Measurements from ENCODE around the gene XPO1.

Gene XPO1

GRCh38 chr2:61562615-61563014 is 24.5 kb upstream of the XPO1 start:
- H3K4me3 ChIP-seq (ENCODE audit: control insufficient read depth, low read depth, low read length): no peak overlapping the region
- no peak for TF ChIP-seq CTCF (conservative IDR thresholded peaks at IDR 0.05; ENCODE audit: control insufficient read depth, insufficient read depth, low read depth, low read length)
- DNase-seq (ENCODE audit: low read depth): no peak

- H3K4me3 ChIP-seq (ENCODE audit: control insufficient read depth, low read depth, low read length): no peak overlapping the region
- no peak for TF ChIP-seq CTCF (conservative IDR thresholded peaks at IDR 0.05; ENCODE audit: control insufficient read depth, insufficient read depth, low read depth, low read length)
- DNase-seq (ENCODE audit: low read depth): no peak
Measured at GRCh38 chr2:61558160-61558559, 20.0 kb upstream of the XPO1 start.

GRCh38 chr2:61557381-61557780 is 19.2 kb upstream of the XPO1 start:
- DNase-seq (ENCODE audit: low read depth): no peak
- no peak overlapping the region for H3K4me3 ChIP-seq (ENCODE audit: control insufficient read depth, low read depth, low read length)
- TF ChIP-seq CTCF (conservative IDR thresholded peaks at IDR 0.05; ENCODE audit: control insufficient read depth, insufficient read depth, low read depth, low read length): no peak

DNA sequence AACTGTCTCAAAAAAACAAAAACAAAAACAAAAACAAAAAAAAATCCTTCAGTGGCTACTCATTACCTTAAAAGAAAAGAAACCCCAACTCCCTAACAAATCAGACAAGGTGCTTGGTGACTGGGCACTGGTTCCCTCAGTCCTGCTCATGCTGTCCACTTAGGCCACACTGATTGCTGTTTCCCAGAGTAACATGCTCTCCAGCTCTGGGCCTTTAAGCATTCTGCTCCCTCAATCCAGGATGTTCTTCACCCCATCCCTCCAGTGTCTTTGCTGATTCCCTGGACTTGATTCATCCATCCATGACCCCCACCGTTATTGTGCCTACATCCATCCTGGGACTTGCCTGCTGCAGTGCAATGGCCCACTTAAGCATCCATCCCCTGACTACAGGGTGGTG is 16.4 kb upstream of the XPO1 start:
- no peak for TF ChIP-seq CTCF (conservative IDR thresholded peaks at IDR 0.05; ENCODE audit: control insufficient read depth, insufficient read depth, low read depth, low read length)
- no peak overlapping the region for H3K4me3 ChIP-seq (ENCODE audit: control insufficient read depth, low read depth, low read length)
- no peak for DNase-seq (ENCODE audit: low read depth)

GRCh38 chr2:61550375-61551209 is 12.4 kb upstream of the XPO1 start:
- DNase-seq (ENCODE audit: low read depth): no peak
- TF ChIP-seq CTCF (conservative IDR thresholded peaks at IDR 0.05; ENCODE audit: control insufficient read depth, insufficient read depth, low read depth, low read length): no peak
- H3K4me3 ChIP-seq (ENCODE audit: control insufficient read depth, low read depth, low read length): no peak overlapping the region

DNA sequence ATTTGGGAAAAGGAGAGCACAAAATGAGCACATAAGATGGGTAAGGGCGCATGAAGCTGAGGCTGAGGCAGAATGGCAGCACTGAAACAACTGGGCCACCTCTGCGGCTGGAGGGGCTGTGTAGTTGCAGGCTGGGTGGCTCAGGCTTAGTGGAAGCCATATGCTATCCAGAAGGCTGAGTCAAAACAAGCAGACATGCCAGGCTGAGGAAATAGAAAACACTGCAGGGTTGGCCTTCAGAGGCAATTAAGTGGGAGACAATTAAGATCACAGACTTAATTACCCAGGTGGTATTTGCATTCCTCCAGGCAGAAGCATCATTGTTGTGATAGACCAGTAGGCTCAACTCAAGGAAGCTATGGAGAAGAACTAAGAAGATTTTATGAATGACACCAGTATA is 11.4 kb upstream of the XPO1 start:
- no peak overlapping the region for H3K4me3 ChIP-seq (ENCODE audit: control insufficient read depth, low read depth, low read length)
- TF ChIP-seq CTCF (conservative IDR thresholded peaks at IDR 0.05; ENCODE audit: control insufficient read depth, insufficient read depth, low read depth, low read length): no peak
- no peak for DNase-seq (ENCODE audit: low read depth)

All from fibroblast of mammary gland (primary cell).